Endodermal cell (in vitro differentiated cells): ENCODE data around the gene BRIX1. TPM values are rescaled to one million over a fixed set of nuclear protein-coding genes. Genes with fewer than 3 reads are reported as not detected.

Experiments used
- DNase-seq: peaks from one replicate; pipeline ENCODE4 v3.0.0-alpha.2; 2017
- H3K27ac ChIP-seq: 2 replicates; pipeline ENCODE4 v1.5.1; 2013; ENCODE audit warnings: mild to moderate bottlenecking, low read depth, low read length, moderate library complexity
- H3K27me3 ChIP-seq: 2 replicates; pipeline ENCODE4 v1.6.1; 2013; ENCODE audit warnings: mild to moderate bottlenecking, low read length, moderate library complexity; ENCODE audit not compliant: insufficient read depth, control insufficient read depth, poor library complexity, severe bottlenecking
- H3K36me3 ChIP-seq: 2 replicates; pipeline ENCODE4 v1.7.0; 2013; ENCODE audit warnings: mild to moderate bottlenecking, low read length, moderate library complexity; ENCODE audit not compliant: control insufficient read depth, insufficient read depth
- H3K4me1 ChIP-seq: one replicate; pipeline ENCODE4 v1.7.0; 2013; ENCODE audit warnings: low read length; ENCODE audit not compliant: control insufficient read depth, insufficient read depth
- H3K4me3 ChIP-seq: 2 replicates; pipeline ENCODE4 v1.5.1; 2013; ENCODE audit warnings: mild to moderate bottlenecking, low read length, moderate library complexity
- H3K9ac ChIP-seq: 2 replicates; pipeline ENCODE4 v1.6.1; 2013; ENCODE audit warnings: mild to moderate bottlenecking, low read length, moderate library complexity; ENCODE audit not compliant: poor library complexity, severe bottlenecking; ENCODE audit errors: extremely low read depth
- H3K9me3 ChIP-seq: 2 replicates; pipeline ENCODE4 v1.6.1; 2013; ENCODE audit warnings: mild to moderate bottlenecking, low read length, moderate library complexity; ENCODE audit not compliant: control insufficient read depth
- H3K27ac Mint-ChIP-seq: 2 replicates; pipeline ENCODE4 v1.8.0; 2020; ENCODE audit warnings: mixed read lengths
- H3K27me3 Mint-ChIP-seq: 2 replicates; pipeline ENCODE4 v1.8.0; 2021; ENCODE audit warnings: mild to moderate bottlenecking, mixed read lengths; ENCODE audit not compliant: insufficient read depth
- H3K36me3 Mint-ChIP-seq: 2 replicates; pipeline ENCODE4 v1.8.0; 2020; ENCODE audit warnings: low read depth, mixed read lengths
- H3K4me1 Mint-ChIP-seq: 2 replicates; pipeline ENCODE4 v1.8.0; 2020; ENCODE audit warnings: mixed read lengths
- H3K4me3 Mint-ChIP-seq: 2 replicates; pipeline ENCODE4 v1.8.0; 2020; ENCODE audit warnings: mild to moderate bottlenecking, moderate library complexity, mixed read lengths
- H3K9me3 Mint-ChIP-seq: 2 replicates; pipeline ENCODE4 v1.8.0; 2020; ENCODE audit warnings: mild to moderate bottlenecking, mixed read lengths
- WGBS, 2 experiments: methylation state at CpG; one replicate each; pipeline versions ENCODE4 v1.1.5 to v1.1.7; 2013; ENCODE audit warnings: missing lambda C conversion rate in 2 of 2, mixed read lengths in 1 of 2; ENCODE audit not compliant: insufficient coverage in 1 of 2, insufficient read length in 1 of 2; 5-methylcytosine and 5-hydroxymethylcytosine counted together
- total RNA-seq, 2 donors: library from RNA; stranded (reverse); fragmentation: NEBNext Ultra II Directional in 1 of 2; extraction: Animal tissue kit (Norgen Biotek cat#: 25700) in 1 of 2; gene quantifications; 2 replicates in 1 of 2; 3 replicates in 1 of 2; pipeline ENCODE4 v1.2.1, GENCODE V29; 2021
- TF ChIP-seq, protein P1 (sequence below): fragments of 200-600 bp; sonication (generic); conservative IDR thresholded peaks from 2 replicates; pipeline ENCODE4 v1.5.0; 2021; ENCODE audit warnings: antibody characterized with exemption, mild to moderate bottlenecking

BRIX1 gene
- total RNA-seq, 2 donors from 2014 or later, result 46.0 to 54.7 TPM

DNA sequence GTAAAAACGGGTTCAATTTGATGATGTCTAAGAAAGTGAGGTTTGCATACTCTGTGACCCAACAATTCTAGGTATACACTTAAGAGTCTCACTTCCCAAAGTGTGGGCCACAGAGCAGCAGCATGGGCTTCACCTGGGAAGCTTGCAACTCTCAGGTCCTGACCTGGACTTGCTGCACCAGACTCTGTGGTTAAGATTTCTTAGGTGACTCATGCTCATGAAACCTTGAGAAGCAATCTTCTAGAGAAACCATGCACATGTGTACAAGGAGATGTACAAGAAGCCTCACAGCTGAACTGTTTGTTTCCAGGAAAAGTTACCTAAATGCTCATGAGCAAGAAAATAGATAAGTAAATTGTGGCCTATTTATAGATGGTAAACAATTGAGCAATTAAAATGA is 43.8 kb downstream of the BRIX1 start:
- Mint-ChIP-seq H3K4me1 (no peaks in the 10 kb centered on the region), H3K4me3 (no peak overlapping the region), H3K9me3 (no peaks in the 10 kb centered on the region), H3K27ac (no peak overlapping the region), H3K36me3 (peaks cover 18% of the 10 kb centered on the region), H3K27me3 (no peaks in the 10 kb centered on the region)
- 96 to 100% methylated on average over 1 of the region's 1 CpG for WGBS, 2 experiments
- Histone ChIP-seq H3K4me1 (no peaks in the 10 kb centered on the region), H3K27me3 (no peaks in the 10 kb centered on the region), H3K4me3 (no peak overlapping the region), H3K27ac (no peak overlapping the region), H3K9ac (no peak overlapping the region), H3K36me3 (peaks cover 34% of the 10 kb centered on the region), H3K9me3 (no peaks in the 10 kb centered on the region)
- TF ChIP-seq, protein P1, sequence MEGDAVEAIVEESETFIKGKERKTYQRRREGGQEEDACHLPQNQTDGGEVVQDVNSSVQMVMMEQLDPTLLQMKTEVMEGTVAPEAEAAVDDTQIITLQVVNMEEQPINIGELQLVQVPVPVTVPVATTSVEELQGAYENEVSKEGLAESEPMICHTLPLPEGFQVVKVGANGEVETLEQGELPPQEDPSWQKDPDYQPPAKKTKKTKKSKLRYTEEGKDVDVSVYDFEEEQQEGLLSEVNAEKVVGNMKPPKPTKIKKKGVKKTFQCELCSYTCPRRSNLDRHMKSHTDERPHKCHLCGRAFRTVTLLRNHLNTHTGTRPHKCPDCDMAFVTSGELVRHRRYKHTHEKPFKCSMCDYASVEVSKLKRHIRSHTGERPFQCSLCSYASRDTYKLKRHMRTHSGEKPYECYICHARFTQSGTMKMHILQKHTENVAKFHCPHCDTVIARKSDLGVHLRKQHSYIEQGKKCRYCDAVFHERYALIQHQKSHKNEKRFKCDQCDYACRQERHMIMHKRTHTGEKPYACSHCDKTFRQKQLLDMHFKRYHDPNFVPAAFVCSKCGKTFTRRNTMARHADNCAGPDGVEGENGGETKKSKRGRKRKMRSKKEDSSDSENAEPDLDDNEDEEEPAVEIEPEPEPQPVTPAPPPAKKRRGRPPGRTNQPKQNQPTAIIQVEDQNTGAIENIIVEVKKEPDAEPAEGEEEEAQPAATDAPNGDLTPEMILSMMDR, result no peak
- DNase-seq, result no peak

DNA sequence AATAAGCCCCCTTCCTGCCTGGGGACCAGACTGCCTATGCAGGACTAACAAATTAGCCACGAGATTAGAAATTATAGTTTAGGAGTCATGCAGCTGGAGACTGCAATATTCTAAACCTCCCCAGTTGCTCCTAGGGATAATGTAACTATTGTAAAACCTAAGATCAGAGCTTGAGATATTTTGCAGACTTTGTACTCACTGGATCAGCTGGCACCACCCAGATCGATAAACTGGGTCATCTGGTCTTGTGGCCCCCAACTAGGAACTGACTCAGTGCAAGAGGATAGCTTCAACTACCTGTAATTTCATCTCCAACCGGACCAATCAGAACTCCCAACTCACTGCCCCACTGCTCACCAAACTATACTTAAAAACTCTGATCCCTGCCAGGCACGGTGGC is 52.0 kb downstream of the BRIX1 start:
- DNase-seq, result no peak
- H3K27ac ChIP-seq, result no peak overlapping the region
- TF ChIP-seq, protein P1, result no peak
- H3K4me1 ChIP-seq, result peaks cover 4% of the 10 kb centered on the region
- H3K27me3 ChIP-seq, result no peaks in the 10 kb centered on the region
- Mint-ChIP-seq H3K4me3 (no peak overlapping the region), H3K27me3 (no peaks in the 10 kb centered on the region), H3K4me1 (peaks cover 15% of the 10 kb centered on the region), H3K36me3 (peaks cover 20% of the 10 kb centered on the region), H3K9me3 (peaks cover 16% of the 10 kb centered on the region), H3K27ac (no peak overlapping the region)
- no peaks in the 10 kb centered on the region for H3K36me3 ChIP-seq
- H3K9ac ChIP-seq, result no peak overlapping the region
- WGBS, 2 experiments, result 86 to 91% methylated on average over 2 to 4 of the region's 4 CpGs
- no peak overlapping the region for H3K4me3 ChIP-seq
- peaks cover 24% of the 10 kb centered on the region for H3K9me3 ChIP-seq

DNA sequence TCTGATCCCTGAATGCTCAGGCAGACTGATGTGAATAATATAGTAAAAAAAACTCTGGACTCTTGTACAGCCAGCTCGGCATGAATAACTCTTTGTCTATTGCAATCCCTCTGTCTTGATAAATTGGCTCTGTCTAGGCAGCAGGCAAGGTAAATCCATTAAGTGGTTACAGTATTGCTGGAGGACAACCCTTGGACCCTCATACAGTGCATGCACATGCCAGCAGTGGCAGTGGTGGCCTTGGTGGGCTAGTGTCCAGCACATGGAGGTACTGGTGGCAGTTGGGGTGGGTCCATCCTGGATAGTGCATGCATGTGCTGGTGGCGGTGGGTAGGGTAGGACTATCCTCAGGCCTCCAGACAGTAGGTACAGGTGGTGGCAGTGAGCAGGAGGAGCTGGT is 52.7 kb downstream of the BRIX1 start:
- H3K27me3 ChIP-seq, result no peaks in the 10 kb centered on the region
- TF ChIP-seq, protein P1, result no peak

More for the DNA sequence above, 52.7 kb downstream of the BRIX1 start:
- Mint-ChIP-seq H3K27me3 (no peaks in the 10 kb centered on the region), H3K36me3 (peaks cover 20% of the 10 kb centered on the region), H3K27ac (no peak overlapping the region), H3K4me1 (peaks cover 15% of the 10 kb centered on the region), H3K4me3 (no peak overlapping the region), H3K9me3 (peaks cover 16% of the 10 kb centered on the region)
- H3K4me3 ChIP-seq, result no peak overlapping the region
- no peak for DNase-seq
- H3K9ac ChIP-seq, result no peak overlapping the region
- no peaks in the 10 kb centered on the region for H3K36me3 ChIP-seq
- H3K4me1 ChIP-seq, result peaks cover 4% of the 10 kb centered on the region
- 84 to 100% methylated on average over 1 to 2 of the region's 2 CpGs for WGBS, 2 experiments
- peaks cover 24% of the 10 kb centered on the region for H3K9me3 ChIP-seq
- no peak overlapping the region for H3K27ac ChIP-seq
